HEK293T (cell line): Measurements from ENCODE around the gene ADPRM.

Experiments
- CTCF ChIA-PET: fragments of 350-600 bp; formaldehyde crosslinking; extraction: SDS; loops from one replicate; lab custom pipeline; 2021; ENCODE audit warnings: antibody characterized with exemption, inconsistent platforms; lab: Yijun Ruan, JAX
- POLR2A ChIA-PET: fragments of 350-600 bp; formaldehyde crosslinking; extraction: SDS; loops from one replicate; lab custom pipeline; 2020; ENCODE audit warnings: antibody characterized with exemption, inconsistent platforms; lab: Yijun Ruan, JAX
- DNase-seq: peaks from one replicate; pipeline ENCODE4 v3.0.0; 2012; ENCODE audit warnings: mixed read lengths; ENCODE audit errors: extremely low spot score
- ARNT ChIP-seq: fragments of 450-650 bp; IDR thresholded peaks from 2 replicates; pipeline ENCODE4 v1.6.1; 2017; ENCODE audit warnings: mild to moderate bottlenecking
- BHLHE40 ChIP-seq: fragments of 450-650 bp; IDR thresholded peaks from 2 replicates; pipeline ENCODE4 v1.6.1; 2016; ENCODE audit warnings: mild to moderate bottlenecking, moderate library complexity, borderline replicate concordance
- CTBP1 ChIP-seq: fragments of 450-650 bp; IDR thresholded peaks from 2 replicates; pipeline ENCODE4 v1.6.1; 2016; ENCODE audit warnings: borderline replicate concordance
- ELF4 ChIP-seq: fragments of 450-650 bp; IDR thresholded peaks from 2 replicates; pipeline ENCODE4 v1.6.1; 2017; ENCODE audit warnings: antibody characterized with exemption
- FOXA1 ChIP-seq: fragments of 450-650 bp; IDR thresholded peaks from 2 replicates; pipeline ENCODE4 v1.6.1; 2016; ENCODE audit warnings: mild to moderate bottlenecking
- FOXK2 ChIP-seq: fragments of 450-650 bp; IDR thresholded peaks from 2 replicates; pipeline ENCODE4 v1.6.1; 2016; ENCODE audit warnings: mild to moderate bottlenecking
- FOXM1 ChIP-seq: fragments of 450-650 bp; IDR thresholded peaks from 2 replicates; pipeline ENCODE4 v1.6.1; 2017; ENCODE audit warnings: mild to moderate bottlenecking, borderline replicate concordance
- HDGF ChIP-seq: fragments of 450-650 bp; IDR thresholded peaks from 2 replicates; pipeline ENCODE4 v1.6.1; 2017; ENCODE audit warnings: antibody characterized with exemption, borderline replicate concordance
- L3MBTL2 ChIP-seq: fragments of 450-650 bp; conservative IDR thresholded peaks from 2 replicates; pipeline ENCODE4 v1.6.1; 2016; ENCODE audit warnings: mild to moderate bottlenecking
- LEF1 ChIP-seq: fragments of 450-650 bp; IDR thresholded peaks from 2 replicates; pipeline ENCODE4 v1.6.1; 2017; ENCODE audit warnings: mild to moderate bottlenecking, borderline replicate concordance
- NFRKB ChIP-seq: fragments of 450-650 bp; IDR thresholded peaks from 2 replicates; pipeline ENCODE4 v1.6.1; 2016; ENCODE audit warnings: mild to moderate bottlenecking, moderate library complexity
- PKNOX1 ChIP-seq: fragments of 450-650 bp; IDR thresholded peaks from 2 replicates; pipeline ENCODE4 v1.6.1; 2016
- SP1 ChIP-seq: fragments of 450-650 bp; IDR thresholded peaks from 2 replicates; pipeline ENCODE4 v1.6.1; 2017
- SUZ12 ChIP-seq: fragments of 450-650 bp; IDR thresholded peaks from 2 replicates; pipeline ENCODE4 v1.6.1; 2016; ENCODE audit warnings: mild to moderate bottlenecking
- TARDBP ChIP-seq: fragments of 450-650 bp; IDR thresholded peaks from 2 replicates; pipeline ENCODE4 v1.6.1; 2016
- ZNF384 ChIP-seq: fragments of 450-650 bp; IDR thresholded peaks from 2 replicates; pipeline ENCODE4 v1.6.1; 2016

ADPRM gene

GRCh38 chr17:10713318-10713717, 15.9 kb downstream of the ADPRM start:
- POLR2A ChIA-PET, result no interaction called here
- CTCF ChIA-PET, result no interaction called here
- no peak for DNase-seq
- TF ChIP-seq HDGF (no peak), NFRKB (no peak), SP1 (no peak), FOXM1 (no peak), ZNF384 (no peak), PKNOX1 (no peak), ELF4 (no peak), CTBP1 (no peak), SUZ12 (no peak), FOXK2 (no peak), BHLHE40 (no peak), L3MBTL2 (no peak), TARDBP (no peak), ARNT (no peak), LEF1 (no peak), FOXA1 (no peak)

DNA sequence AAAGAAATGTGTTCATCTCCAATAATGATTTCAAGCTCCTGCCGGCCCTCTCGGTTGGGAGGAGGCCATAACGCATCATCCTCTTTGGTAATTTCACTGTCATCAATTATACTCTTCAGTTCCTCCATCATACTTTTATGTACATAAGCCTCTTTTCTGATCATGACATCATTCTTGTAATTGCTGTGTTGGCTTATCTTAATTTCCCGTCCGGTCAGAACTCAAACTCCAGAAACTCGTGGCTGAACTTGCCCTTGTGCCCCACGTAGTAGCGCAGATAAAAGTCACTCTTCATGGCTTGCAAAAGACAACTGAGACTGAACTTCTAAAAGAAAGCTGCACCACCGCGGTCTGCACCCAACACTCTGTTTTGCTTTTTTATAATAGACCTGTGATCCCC, 18.8 kb downstream of the ADPRM start:
- CTCF ChIA-PET, result no interaction called here
- DNase-seq, result no peak
- TF ChIP-seq ZNF384 (no peak), CTBP1 (no peak), LEF1 (no peak), ELF4 (no peak)
- POLR2A ChIA-PET, result no interaction called here

DNA sequence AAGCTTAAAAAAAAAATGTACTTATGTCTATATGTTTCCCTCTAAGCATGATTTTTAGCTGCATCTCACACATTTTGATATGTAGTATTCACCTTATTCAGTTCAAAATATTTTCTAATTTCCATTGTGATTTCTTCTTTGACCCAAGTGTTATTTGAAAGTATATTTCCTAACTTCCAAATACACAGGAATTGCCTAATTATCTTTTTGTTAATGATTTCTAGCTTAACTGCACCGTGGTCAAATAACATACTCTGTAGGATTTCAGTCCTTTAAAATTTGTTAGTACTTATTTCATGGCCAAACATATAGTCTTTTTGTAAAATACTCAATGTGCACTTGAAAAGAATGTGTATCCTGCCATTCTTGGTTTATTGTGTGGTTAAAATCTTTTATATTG, 21.2 kb downstream of the ADPRM start:
- CTCF ChIA-PET, result no interaction called here
- TF ChIP-seq FOXA1 (no peak), L3MBTL2 (no peak), SP1 (no peak), PKNOX1 (no peak), HDGF (no peak), TARDBP (no peak), BHLHE40 (no peak), FOXM1 (no peak), CTBP1 (no peak), ARNT (no peak), FOXK2 (no peak), ELF4 (no peak), SUZ12 (no peak), LEF1 (no peak), NFRKB (no peak)
- DNase-seq, result no peak
- POLR2A ChIA-PET, result interaction anchor here (0.8 kb wide), 1 partner anchor 11 kb away, joined by 3 read pairs; the partner anchor contains the start of gene TMEM220

DNA sequence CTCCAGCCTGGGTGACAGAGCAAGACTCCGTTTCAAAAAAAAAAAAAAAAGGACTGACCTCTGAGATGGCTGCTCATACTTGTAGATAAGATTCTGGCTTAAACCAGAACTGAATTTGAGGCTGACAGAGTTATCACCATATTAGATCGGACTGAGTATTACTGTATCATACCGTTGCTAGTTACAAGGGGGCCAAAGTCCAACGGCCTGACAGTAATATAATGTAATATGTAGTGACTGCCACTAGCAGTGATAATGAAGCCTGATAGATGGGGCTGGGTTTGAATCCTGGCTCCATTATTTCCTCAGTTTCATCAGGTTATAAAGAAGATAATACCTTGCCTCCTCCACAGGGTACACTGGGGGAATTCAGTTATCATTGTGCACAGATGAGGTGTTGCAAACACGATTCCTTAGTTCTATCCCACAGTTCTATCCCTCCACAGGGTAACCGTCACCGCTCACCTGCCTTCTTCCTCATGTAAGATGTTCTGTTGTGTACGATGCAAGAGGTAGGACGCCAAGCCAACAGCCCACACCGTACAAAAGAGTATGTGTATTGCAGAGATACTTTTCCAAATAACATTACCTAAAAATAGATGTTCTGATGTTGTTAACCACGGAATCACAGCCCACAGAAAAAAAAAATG, 27.3 kb downstream of the ADPRM start:
- no peak for DNase-seq
- POLR2A ChIA-PET, result no interaction called here
- TF ChIP-seq SUZ12 (no peak), CTBP1 (no peak), LEF1 (no peak)
- CTCF ChIA-PET, result no interaction called here

GRCh38 chr17:10725262-10725661, 27.9 kb downstream of the ADPRM start:
- no peak for TF ChIP-seq SUZ12
- no peak for TF ChIP-seq SP1
- TF ChIP-seq FOXK2, result no peak
- TF ChIP-seq FOXA1, result no peak
- TF ChIP-seq CTBP1, result no peak
- no peak for TF ChIP-seq ZNF384
- TF ChIP-seq ELF4, result no peak
- TF ChIP-seq NFRKB, result no peak
- no peak for TF ChIP-seq PKNOX1
- TF ChIP-seq BHLHE40, result no peak
- TF ChIP-seq LEF1, result no peak
- TF ChIP-seq TARDBP, result no peak
- no peak for TF ChIP-seq L3MBTL2
- ChIA-PET POLR2A (no interaction called here), CTCF (interaction anchor here (0.6 kb wide), 1 partner anchor 85 kb away, joined by 8 read pairs; no protein-coding TSS in a partner anchor)
- DNase-seq, result no peak

- POLR2A ChIA-PET, result no interaction called here
Observed at GRCh38 chr17:10726196-10726595, 28.8 kb downstream of the ADPRM start.

DNA sequence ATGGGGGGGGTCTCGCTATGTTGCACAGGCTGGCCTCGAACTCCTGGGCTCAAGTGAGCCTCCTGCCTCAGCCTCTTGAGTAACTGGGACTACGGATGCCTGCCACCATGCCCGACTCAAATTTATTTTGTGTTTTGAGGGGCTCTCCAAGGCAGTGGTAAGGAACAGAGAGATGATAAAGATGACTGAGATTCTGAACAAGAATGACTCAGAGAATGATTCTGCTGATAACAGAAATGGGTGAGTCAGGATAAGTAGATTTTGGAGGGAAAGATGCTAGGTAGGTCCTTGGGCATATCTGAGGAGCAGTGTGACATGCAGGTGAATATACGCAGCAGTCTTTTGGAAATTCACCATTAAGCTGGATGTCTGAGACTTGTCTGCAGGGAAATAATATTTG, 29.8 kb downstream of the ADPRM start:
- ChIA-PET POLR2A (no interaction called here), CTCF (no interaction called here)
- TF ChIP-seq HDGF, result no peak
- no peak for TF ChIP-seq ELF4
- TF ChIP-seq SP1, result no peak
- TF ChIP-seq PKNOX1, result no peak
- TF ChIP-seq LEF1, result no peak
- TF ChIP-seq FOXA1, result no peak
- no peak for DNase-seq

More at GRCh38 chr17:10726196-10726595, 28.8 kb downstream of the ADPRM start:
- DNase-seq, result no peak
- CTCF ChIA-PET, result no interaction called here
- no peak for TF ChIP-seq NFRKB
